ENCODE results near the gene MAEA.

Gene MAEA

GRCh38 chr4:1264942-1265341 lies 24.7 kb upstream of the MAEA start:
- H3K4me1 ChIP-seq (ENCODE audit: control insufficient read depth, insufficient read depth, low read length, unreplicated experiment): no peaks in the 10 kb centered on the region

GRCh38 chr4:1265351-1265750 lies 24.3 kb upstream of the MAEA start:
- H3K4me3 ChIP-seq (ENCODE audit: low read depth, low read length): no peak overlapping the region
- H2AFZ ChIP-seq (ENCODE audit: low read length, unreplicated experiment): no peak overlapping the region
- H3K79me2 ChIP-seq (ENCODE audit: control insufficient read depth, insufficient read depth, low read length, unreplicated experiment): no peaks in the 10 kb centered on the region
- no peaks in the 10 kb centered on the region for H3K4me1 ChIP-seq (ENCODE audit: control insufficient read depth, insufficient read depth, low read length, unreplicated experiment)
- H3K36me3 ChIP-seq (ENCODE audit: insufficient read depth, low read length): no peaks in the 10 kb centered on the region
- no peak overlapping the region for H3K27ac ChIP-seq (ENCODE audit: low read depth, low read length)
- H3K27me3 ChIP-seq (ENCODE audit: insufficient read depth, low read length): no peaks in the 10 kb centered on the region

More at GRCh38 chr4:1264942-1265341, 24.7 kb upstream of the MAEA start:
- no peak overlapping the region for H3K4me3 ChIP-seq (ENCODE audit: low read depth, low read length)
- H3K36me3 ChIP-seq (ENCODE audit: insufficient read depth, low read length): no peaks in the 10 kb centered on the region
- H3K27me3 ChIP-seq (ENCODE audit: insufficient read depth, low read length): no peaks in the 10 kb centered on the region
- H3K27ac ChIP-seq (ENCODE audit: low read depth, low read length): no peak overlapping the region
- H2AFZ ChIP-seq (ENCODE audit: low read length, unreplicated experiment): no peak overlapping the region
- H3K79me2 ChIP-seq (ENCODE audit: control insufficient read depth, insufficient read depth, low read length, unreplicated experiment): no peaks in the 10 kb centered on the region

- no peaks in the 10 kb centered on the region for H3K4me1 ChIP-seq (ENCODE audit: control insufficient read depth, insufficient read depth, low read length, unreplicated experiment)
- H3K4me3 ChIP-seq (ENCODE audit: low read depth, low read length): no peak overlapping the region
- no peaks in the 10 kb centered on the region for H3K79me2 ChIP-seq (ENCODE audit: control insufficient read depth, insufficient read depth, low read length, unreplicated experiment)
- no peak overlapping the region for H3K27ac ChIP-seq (ENCODE audit: low read depth, low read length)
- no peaks in the 10 kb centered on the region for H3K36me3 ChIP-seq (ENCODE audit: insufficient read depth, low read length)
- H2AFZ ChIP-seq (ENCODE audit: low read length, unreplicated experiment): no peak overlapping the region
- H3K27me3 ChIP-seq (ENCODE audit: insufficient read depth, low read length): no peaks in the 10 kb centered on the region
These were observed 22.6 kb upstream of the MAEA start for GRCh38 chr4:1266881-1267763.

GRCh38 chr4:1269209-1269608 lies 20.5 kb upstream of the MAEA start:
- Histone ChIP-seq H3K27ac (ENCODE audit: low read depth, low read length) (no peak overlapping the region), H3K4me3 (ENCODE audit: low read depth, low read length) (no peak overlapping the region), H3K36me3 (ENCODE audit: insufficient read depth, low read length) (no peaks in the 10 kb centered on the region), H2AFZ (ENCODE audit: low read length, unreplicated experiment) (no peak overlapping the region), H3K79me2 (ENCODE audit: control insufficient read depth, insufficient read depth, low read length, unreplicated experiment) (no peaks in the 10 kb centered on the region), H3K27me3 (ENCODE audit: insufficient read depth, low read length) (no peaks in the 10 kb centered on the region), H3K4me1 (ENCODE audit: control insufficient read depth, insufficient read depth, low read length, unreplicated experiment) (no peaks in the 10 kb centered on the region)

- Histone ChIP-seq H3K79me2 (ENCODE audit: control insufficient read depth, insufficient read depth, low read length, unreplicated experiment) (no peaks in the 10 kb centered on the region), H3K4me3 (ENCODE audit: low read depth, low read length) (no peak overlapping the region), H3K36me3 (ENCODE audit: insufficient read depth, low read length) (no peaks in the 10 kb centered on the region), H3K27me3 (ENCODE audit: insufficient read depth, low read length) (no peaks in the 10 kb centered on the region), H3K27ac (ENCODE audit: low read depth, low read length) (no peak overlapping the region), H3K4me1 (ENCODE audit: control insufficient read depth, insufficient read depth, low read length, unreplicated experiment) (no peaks in the 10 kb centered on the region), H2AFZ (ENCODE audit: low read length, unreplicated experiment) (no peak overlapping the region)
These were observed 18.0 kb upstream of the MAEA start for GRCh38 chr4:1271686-1272085.

- Histone ChIP-seq H3K27ac (ENCODE audit: low read depth, low read length) (no peak overlapping the region), H3K27me3 (ENCODE audit: insufficient read depth, low read length) (no peaks in the 10 kb centered on the region), H3K36me3 (ENCODE audit: insufficient read depth, low read length) (no peaks in the 10 kb centered on the region), H3K4me1 (ENCODE audit: control insufficient read depth, insufficient read depth, low read length, unreplicated experiment) (no peaks in the 10 kb centered on the region), H2AFZ (ENCODE audit: low read length, unreplicated experiment) (no peak overlapping the region), H3K4me3 (ENCODE audit: low read depth, low read length) (no peak overlapping the region), H3K79me2 (ENCODE audit: control insufficient read depth, insufficient read depth, low read length, unreplicated experiment) (no peaks in the 10 kb centered on the region)
These were observed 14.8 kb upstream of the MAEA start for GRCh38 chr4:1274871-1275270.

- H3K4me3 ChIP-seq (ENCODE audit: low read depth, low read length): no peak overlapping the region
- no peaks in the 10 kb centered on the region for H3K36me3 ChIP-seq (ENCODE audit: insufficient read depth, low read length)
- no peak overlapping the region for H2AFZ ChIP-seq (ENCODE audit: low read length, unreplicated experiment)
- no peaks in the 10 kb centered on the region for H3K79me2 ChIP-seq (ENCODE audit: control insufficient read depth, insufficient read depth, low read length, unreplicated experiment)
- no peak overlapping the region for H3K27ac ChIP-seq (ENCODE audit: low read depth, low read length)
- no peaks in the 10 kb centered on the region for H3K27me3 ChIP-seq (ENCODE audit: insufficient read depth, low read length)
- no peaks in the 10 kb centered on the region for H3K4me1 ChIP-seq (ENCODE audit: control insufficient read depth, insufficient read depth, low read length, unreplicated experiment)
These were observed 12.7 kb upstream of the MAEA start for GRCh38 chr4:1276984-1277383.

- no peak overlapping the region for H2AFZ ChIP-seq (ENCODE audit: low read length, unreplicated experiment)
- no peaks in the 10 kb centered on the region for H3K27me3 ChIP-seq (ENCODE audit: insufficient read depth, low read length)
- H3K36me3 ChIP-seq (ENCODE audit: insufficient read depth, low read length): no peaks in the 10 kb centered on the region
- H3K4me3 ChIP-seq (ENCODE audit: low read depth, low read length): no peak overlapping the region
- no peak overlapping the region for H3K27ac ChIP-seq (ENCODE audit: low read depth, low read length)
- no peaks in the 10 kb centered on the region for H3K4me1 ChIP-seq (ENCODE audit: control insufficient read depth, insufficient read depth, low read length, unreplicated experiment)
- no peaks in the 10 kb centered on the region for H3K79me2 ChIP-seq (ENCODE audit: control insufficient read depth, insufficient read depth, low read length, unreplicated experiment)
These were observed 11.7 kb upstream of the MAEA start for GRCh38 chr4:1277667-1278665.

- Histone ChIP-seq H3K36me3 (ENCODE audit: insufficient read depth, low read length) (no peaks in the 10 kb centered on the region), H3K79me2 (ENCODE audit: control insufficient read depth, insufficient read depth, low read length, unreplicated experiment) (no peaks in the 10 kb centered on the region), H3K27me3 (ENCODE audit: insufficient read depth, low read length) (no peaks in the 10 kb centered on the region), H3K27ac (ENCODE audit: low read depth, low read length) (no peak overlapping the region), H3K4me1 (ENCODE audit: control insufficient read depth, insufficient read depth, low read length, unreplicated experiment) (no peaks in the 10 kb centered on the region), H2AFZ (ENCODE audit: low read length, unreplicated experiment) (no peak overlapping the region), H3K4me3 (ENCODE audit: low read depth, low read length) (no peak overlapping the region)
These were observed 10.4 kb upstream of the MAEA start for GRCh38 chr4:1279253-1279652.

- Histone ChIP-seq H3K79me2 (ENCODE audit: control insufficient read depth, insufficient read depth, low read length, unreplicated experiment) (no peaks in the 10 kb centered on the region), H3K27ac (ENCODE audit: low read depth, low read length) (no peak overlapping the region), H3K4me3 (ENCODE audit: low read depth, low read length) (no peak overlapping the region), H2AFZ (ENCODE audit: low read length, unreplicated experiment) (no peak overlapping the region), H3K4me1 (ENCODE audit: control insufficient read depth, insufficient read depth, low read length, unreplicated experiment) (no peaks in the 10 kb centered on the region), H3K36me3 (ENCODE audit: insufficient read depth, low read length) (no peaks in the 10 kb centered on the region), H3K27me3 (ENCODE audit: insufficient read depth, low read length) (no peaks in the 10 kb centered on the region)
These were observed 6.0 kb upstream of the MAEA start for GRCh38 chr4:1283711-1284110.

All from ACC112 (cell line).